IMR-90 (cell line): ENCODE measurements around the gene DCAF8L2.

Experiments
- BHLHE40 ChIP-seq: fragments of 150-350 bp; IDR thresholded peaks from 2 replicates; pipeline ENCODE4 v1.6.1; 2016; ENCODE audit warnings: mild to moderate bottlenecking, low read depth, low read length
- CEBPB ChIP-seq: IDR thresholded peaks from 2 replicates; pipeline ENCODE4 v1.6.1; 2012; ENCODE audit warnings: low read depth, low read length, improper control_type of control experiment
- CHD1 ChIP-seq: IDR thresholded peaks from 2 replicates; pipeline ENCODE4 v1.6.1; 2012; ENCODE audit warnings: low read depth, low read length, improper control_type of control experiment
- CTCF ChIP-seq: conservative IDR thresholded peaks from 2 replicates; pipeline ENCODE4 v1.5.1; 2012; ENCODE audit warnings: mild to moderate bottlenecking, low read depth, low read length, improper control_type of control experiment
- ELK1 ChIP-seq: fragments of 150-350 bp; IDR thresholded peaks from 2 replicates; pipeline ENCODE4 v1.6.1; 2016; ENCODE audit warnings: low read depth, mild to moderate bottlenecking, low read length, moderate library complexity, borderline replicate concordance
- MAFK ChIP-seq: IDR thresholded peaks from 2 replicates; pipeline ENCODE4 v1.6.1; 2012; ENCODE audit warnings: low read depth, low read length, improper control_type of control experiment
- MAZ ChIP-seq: IDR thresholded peaks from 2 replicates; pipeline ENCODE4 v1.6.1; 2012; ENCODE audit warnings: low read depth, mild to moderate bottlenecking, low read length, improper control_type of control experiment, moderate library complexity, borderline replicate concordance
- MXI1 ChIP-seq: IDR thresholded peaks from 2 replicates; pipeline ENCODE4 v1.6.1; 2012; ENCODE audit warnings: low read depth, mild to moderate bottlenecking, low read length, moderate library complexity, borderline replicate concordance
- NFE2L2 ChIP-seq: fragments of 150-350 bp; IDR thresholded peaks from 2 replicates; pipeline ENCODE4 v1.6.1; 2016; ENCODE audit warnings: low read depth, mild to moderate bottlenecking, low read length
- POLR2A ChIP-seq: IDR thresholded peaks from 2 replicates; pipeline ENCODE4 v1.6.1; 2012; ENCODE audit warnings: mild to moderate bottlenecking, low read depth, low read length
- RCOR1 ChIP-seq: IDR thresholded peaks from 2 replicates; pipeline ENCODE4 v1.6.1; 2012; ENCODE audit warnings: mild to moderate bottlenecking, low read length, improper control_type of control experiment; ENCODE audit not compliant: insufficient replicate concordance
- USF2 ChIP-seq: fragments of 150-350 bp; IDR thresholded peaks from 2 replicates; pipeline ENCODE4 v1.6.1; 2017; ENCODE audit warnings: mild to moderate bottlenecking, antibody characterized with exemption, low read length, low read depth

GRCh38 chrX:27565992-27566391 is 24.2 kb upstream of the DCAF8L2 start:
- TF ChIP-seq CTCF (no peak), POLR2A (no peak), USF2 (no peak), BHLHE40 (no peak), MAFK (no peak), RCOR1 (no peak), CHD1 (no peak), CEBPB (no peak), NFE2L2 (no peak), ELK1 (no peak), MAZ (no peak), MXI1 (no peak)
